ENCODE data around the gene SH3RF3.

GRCh38 chr2:109400102-109400501, 271.1 kb downstream of the SH3RF3 start:
- TF ChIP-seq SUZ12 (IDR thresholded peaks at IDR 0.05; ENCODE audit: extremely low read depth, insufficient read depth, insufficient read length) (no peak), ZNF274 (IDR thresholded peaks at IDR 0.05; ENCODE audit: low read depth, low read length) (no peak)

Data from NT2/D1 (cell line).